ENCODE data around the gene CROCC2.

CROCC2 gene

GRCh38 chr2:240869956-240870875, 35.9 kb upstream of the CROCC2 start:
- H3K27me3 ChIP-seq (ENCODE audit: control insufficient read depth, insufficient read depth, low read length) = no peaks in the 10 kb centered on the region
- no peak overlapping the region for H3K27ac ChIP-seq (ENCODE audit: low read length)
- H3K9ac ChIP-seq (ENCODE audit: low read length) = no peak overlapping the region
- no peaks in the 10 kb centered on the region for H3K36me3 ChIP-seq (ENCODE audit: control insufficient read depth, low read depth, low read length)
- H3K4me3 ChIP-seq (ENCODE audit: low read length) = no peak overlapping the region
- no peaks in the 10 kb centered on the region for H3K9me3 ChIP-seq (ENCODE audit: control insufficient read depth, low read depth, low read length)
- no peaks in the 10 kb centered on the region for H3K4me1 ChIP-seq (ENCODE audit: control insufficient read depth, low read depth, low read length)

GRCh38 chr2:240871071-240871958, 34.8 kb upstream of the CROCC2 start:
- H3K9ac ChIP-seq (ENCODE audit: low read length) = no peak overlapping the region
- H3K4me3 ChIP-seq (ENCODE audit: low read length) = no peak overlapping the region
- H3K9me3 ChIP-seq (ENCODE audit: control insufficient read depth, low read depth, low read length) = no peaks in the 10 kb centered on the region
- H3K4me1 ChIP-seq (ENCODE audit: control insufficient read depth, low read depth, low read length) = no peaks in the 10 kb centered on the region
- H3K27me3 ChIP-seq (ENCODE audit: control insufficient read depth, insufficient read depth, low read length) = no peaks in the 10 kb centered on the region
- no peaks in the 10 kb centered on the region for H3K36me3 ChIP-seq (ENCODE audit: control insufficient read depth, low read depth, low read length)
- H3K27ac ChIP-seq (ENCODE audit: low read length) = no peak overlapping the region

- Histone ChIP-seq H3K9ac (ENCODE audit: low read length) (no peak overlapping the region), H3K27me3 (ENCODE audit: control insufficient read depth, insufficient read depth, low read length) (no peaks in the 10 kb centered on the region), H3K4me1 (ENCODE audit: control insufficient read depth, low read depth, low read length) (no peaks in the 10 kb centered on the region), H3K4me3 (ENCODE audit: low read length) (no peak overlapping the region), H3K9me3 (ENCODE audit: control insufficient read depth, low read depth, low read length) (no peaks in the 10 kb centered on the region), H3K27ac (ENCODE audit: low read length) (no peak overlapping the region), H3K36me3 (ENCODE audit: control insufficient read depth, low read depth, low read length) (no peaks in the 10 kb centered on the region)
These were observed 33.6 kb upstream of the CROCC2 start for GRCh38 chr2:240872317-240873097.

GRCh38 chr2:240873098-240873788, 32.9 kb upstream of the CROCC2 start:
- Histone ChIP-seq H3K9me3 (ENCODE audit: control insufficient read depth, low read depth, low read length) (no peaks in the 10 kb centered on the region), H3K36me3 (ENCODE audit: control insufficient read depth, low read depth, low read length) (no peaks in the 10 kb centered on the region), H3K27ac (ENCODE audit: low read length) (no peak overlapping the region), H3K9ac (ENCODE audit: low read length) (no peak overlapping the region), H3K27me3 (ENCODE audit: control insufficient read depth, insufficient read depth, low read length) (no peaks in the 10 kb centered on the region), H3K4me1 (ENCODE audit: control insufficient read depth, low read depth, low read length) (no peaks in the 10 kb centered on the region), H3K4me3 (ENCODE audit: low read length) (no peak overlapping the region)

- Histone ChIP-seq H3K4me1 (ENCODE audit: control insufficient read depth, low read depth, low read length) (no peaks in the 10 kb centered on the region), H3K9ac (ENCODE audit: low read length) (no peak overlapping the region), H3K36me3 (ENCODE audit: control insufficient read depth, low read depth, low read length) (no peaks in the 10 kb centered on the region), H3K9me3 (ENCODE audit: control insufficient read depth, low read depth, low read length) (no peaks in the 10 kb centered on the region), H3K4me3 (ENCODE audit: low read length) (no peak overlapping the region), H3K27me3 (ENCODE audit: control insufficient read depth, insufficient read depth, low read length) (no peaks in the 10 kb centered on the region), H3K27ac (ENCODE audit: low read length) (no peak overlapping the region)
These were observed 32.1 kb upstream of the CROCC2 start for GRCh38 chr2:240873805-240874714.

GRCh38 chr2:240874715-240875227, 31.4 kb upstream of the CROCC2 start:
- Histone ChIP-seq H3K27me3 (ENCODE audit: control insufficient read depth, insufficient read depth, low read length) (no peaks in the 10 kb centered on the region), H3K27ac (ENCODE audit: low read length) (no peak overlapping the region), H3K4me3 (ENCODE audit: low read length) (no peak overlapping the region)

GRCh38 chr2:240875228-240876034, 30.7 kb upstream of the CROCC2 start:
- no peak overlapping the region for H3K4me3 ChIP-seq (ENCODE audit: low read length)
- no peaks in the 10 kb centered on the region for H3K4me1 ChIP-seq (ENCODE audit: control insufficient read depth, low read depth, low read length)
- H3K27ac ChIP-seq (ENCODE audit: low read length) = no peak overlapping the region
- H3K9ac ChIP-seq (ENCODE audit: low read length) = no peak overlapping the region
- H3K36me3 ChIP-seq (ENCODE audit: control insufficient read depth, low read depth, low read length) = no peaks in the 10 kb centered on the region
- no peaks in the 10 kb centered on the region for H3K27me3 ChIP-seq (ENCODE audit: control insufficient read depth, insufficient read depth, low read length)
- H3K9me3 ChIP-seq (ENCODE audit: control insufficient read depth, low read depth, low read length) = no peaks in the 10 kb centered on the region

More at GRCh38 chr2:240874715-240875227, 31.4 kb upstream of the CROCC2 start:
- Histone ChIP-seq H3K9me3 (ENCODE audit: control insufficient read depth, low read depth, low read length) (no peaks in the 10 kb centered on the region), H3K36me3 (ENCODE audit: control insufficient read depth, low read depth, low read length) (no peaks in the 10 kb centered on the region), H3K9ac (ENCODE audit: low read length) (no peak overlapping the region), H3K4me1 (ENCODE audit: control insufficient read depth, low read depth, low read length) (no peaks in the 10 kb centered on the region)

GRCh38 chr2:240876035-240876474, 30.1 kb upstream of the CROCC2 start:
- H3K27ac ChIP-seq (ENCODE audit: low read length) = no peak overlapping the region
- H3K27me3 ChIP-seq (ENCODE audit: control insufficient read depth, insufficient read depth, low read length) = no peaks in the 10 kb centered on the region
- H3K36me3 ChIP-seq (ENCODE audit: control insufficient read depth, low read depth, low read length) = no peaks in the 10 kb centered on the region
- H3K4me1 ChIP-seq (ENCODE audit: control insufficient read depth, low read depth, low read length) = no peaks in the 10 kb centered on the region
- H3K9ac ChIP-seq (ENCODE audit: low read length) = no peak overlapping the region
- H3K4me3 ChIP-seq (ENCODE audit: low read length) = no peak overlapping the region
- no peaks in the 10 kb centered on the region for H3K9me3 ChIP-seq (ENCODE audit: control insufficient read depth, low read depth, low read length)

- H3K9ac ChIP-seq (ENCODE audit: low read length) = no peak overlapping the region
These were observed 29.5 kb upstream of the CROCC2 start for GRCh38 chr2:240876475-240877251.

More at GRCh38 chr2:240876475-240877251, 29.5 kb upstream of the CROCC2 start:
- H3K27me3 ChIP-seq (ENCODE audit: control insufficient read depth, insufficient read depth, low read length) = no peaks in the 10 kb centered on the region
- H3K4me3 ChIP-seq (ENCODE audit: low read length) = no peak overlapping the region
- H3K27ac ChIP-seq (ENCODE audit: low read length) = no peak overlapping the region
- H3K4me1 ChIP-seq (ENCODE audit: control insufficient read depth, low read depth, low read length) = no peaks in the 10 kb centered on the region
- no peaks in the 10 kb centered on the region for H3K9me3 ChIP-seq (ENCODE audit: control insufficient read depth, low read depth, low read length)
- no peaks in the 10 kb centered on the region for H3K36me3 ChIP-seq (ENCODE audit: control insufficient read depth, low read depth, low read length)

Data from iPS-18a (cell line).